Endothelial cell of umbilical vein (primary cell): Measurements from ENCODE around the gene ART5.
"Not testable (repeated sequence)": the region's sequence is repeated elsewhere in the genome, so short reads cannot be mapped to it uniquely, and the experiment has no call there.

ENCODE experiments used
- EZH2 ChIP-seq: IDR thresholded peaks from 2 replicates; pipeline ENCODE4 v1.6.1; 2012; ENCODE audit warnings: borderline replicate concordance, low read depth, mild to moderate bottlenecking, moderate library complexity, low read length, inconsistent platforms; ENCODE audit not compliant: severe bottlenecking
- MYC ChIP-seq: IDR thresholded peaks from one replicate; pipeline ENCODE4 v1.6.1; 2011; ENCODE audit warnings: mild to moderate bottlenecking, low read depth, low read length
- POLR2A ChIP-seq: IDR thresholded peaks from 2 replicates; pipeline ENCODE4 v1.6.1; 2012; ENCODE audit warnings: low read depth, mild to moderate bottlenecking, control low read depth, low read length
- POLR2AphosphoS5 ChIP-seq: IDR thresholded peaks from 2 replicates; pipeline ENCODE4 v1.6.1; 2012; ENCODE audit warnings: low read depth, mild to moderate bottlenecking, control low read depth, low read length, moderate library complexity; ENCODE audit not compliant: insufficient read depth
- TF ChIP-seq, protein P1 (sequence below), 2 donors: IDR thresholded peaks; 1 replicate in 1 of 2; 2 replicates in 1 of 2; pipeline ENCODE4 v1.5.1; 2011; ENCODE audit warnings: low read length in 2 of 2, mild to moderate bottlenecking in 2 of 2, moderate library complexity in 2 of 2, control low read depth in 1 of 2, inconsistent platforms in 1 of 2, low read depth in 1 of 2; ENCODE audit not compliant: insufficient read depth in 1 of 2; ENCODE audit errors: extremely low read depth in 1 of 2

- TF ChIP-seq, protein P1, sequence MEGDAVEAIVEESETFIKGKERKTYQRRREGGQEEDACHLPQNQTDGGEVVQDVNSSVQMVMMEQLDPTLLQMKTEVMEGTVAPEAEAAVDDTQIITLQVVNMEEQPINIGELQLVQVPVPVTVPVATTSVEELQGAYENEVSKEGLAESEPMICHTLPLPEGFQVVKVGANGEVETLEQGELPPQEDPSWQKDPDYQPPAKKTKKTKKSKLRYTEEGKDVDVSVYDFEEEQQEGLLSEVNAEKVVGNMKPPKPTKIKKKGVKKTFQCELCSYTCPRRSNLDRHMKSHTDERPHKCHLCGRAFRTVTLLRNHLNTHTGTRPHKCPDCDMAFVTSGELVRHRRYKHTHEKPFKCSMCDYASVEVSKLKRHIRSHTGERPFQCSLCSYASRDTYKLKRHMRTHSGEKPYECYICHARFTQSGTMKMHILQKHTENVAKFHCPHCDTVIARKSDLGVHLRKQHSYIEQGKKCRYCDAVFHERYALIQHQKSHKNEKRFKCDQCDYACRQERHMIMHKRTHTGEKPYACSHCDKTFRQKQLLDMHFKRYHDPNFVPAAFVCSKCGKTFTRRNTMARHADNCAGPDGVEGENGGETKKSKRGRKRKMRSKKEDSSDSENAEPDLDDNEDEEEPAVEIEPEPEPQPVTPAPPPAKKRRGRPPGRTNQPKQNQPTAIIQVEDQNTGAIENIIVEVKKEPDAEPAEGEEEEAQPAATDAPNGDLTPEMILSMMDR (IDR thresholded peaks at IDR 0.05; ENCODE audit: extremely low read depth in 1 of 2, insufficient read depth in 1 of 2, low read depth in 1 of 2, low read length in 2 of 2), result not testable (repeated sequence)
- TF ChIP-seq POLR2A, POLR2AphosphoS5, MYC, EZH2: not testable (repeated sequence)
Observed at GRCh38 chr11:3652514-3652913, 10.7 kb upstream of the ART5 start.
